ENCODE results near the gene CDC42BPB. TPM values are rescaled to one million over a fixed set of nuclear protein-coding genes. Genes with fewer than 3 reads are reported as not detected.

The CDC42BPB gene
- total RNA-seq, 6 donors from 2014 or later, result 108 to 268 (median 124) TPM

GRCh38 chr14:102905116-102906108 is 151.9 kb downstream of the CDC42BPB start:
- H3K4me1 ChIP-seq, result peaks cover 0 to 11% (median 8%) of the 10 kb centered on the region in 4 donors

GRCh38 chr14:102903889-102904512 is 153.3 kb downstream of the CDC42BPB start:
- Histone ChIP-seq H3K27ac (no peak overlapping the region), H3K4me3 (no peak overlapping the region), H3K4me1 (peaks cover 0 to 14% (median 8%) of the 10 kb centered on the region in 4 donors), H3K27me3 (no peaks in the 10 kb centered on the region), H3K36me3 (peaks cover 4 to 46% (median 31%) of the 10 kb centered on the region in 4 donors), H3K9me3 (no peaks in the 10 kb centered on the region)
- 95% methylated on average over 7 of the region's 7 CpGs for WGBS, 2 donors
- TF ChIP-seq CTCF (IDR thresholded peaks at IDR 0.05) (no peak), POLR2AphosphoS5 (IDR thresholded peaks at IDR 0.05) (no peak), EP300 (IDR thresholded peaks at IDR 0.05) (no peak), POLR2A (IDR thresholded peaks at IDR 0.05) (no peak)
- ATAC-seq (ENCODE audit: low FRiP score in 2 of 2) (no peak), DNase-seq (no peak)

More at GRCh38 chr14:102905116-102906108, 151.9 kb downstream of the CDC42BPB start:
- no peak overlapping the region for H3K4me3 ChIP-seq
- TF ChIP-seq POLR2AphosphoS5 (IDR thresholded peaks at IDR 0.05) (no peak), POLR2A (IDR thresholded peaks at IDR 0.05) (no peak), EP300 (IDR thresholded peaks at IDR 0.05) (no peak), CTCF (IDR thresholded peaks at IDR 0.05) (no peak)
- peak in 1 of 2 donors; percentile 67 for DNase-seq
- WGBS, 2 donors, result 95 to 97% methylated on average over 31 to 38 of the region's 38 CpGs
- ATAC-seq (ENCODE audit: low FRiP score in 2 of 2), result no peak
- H3K27ac ChIP-seq, result no peak overlapping the region
- no peaks in the 10 kb centered on the region for H3K27me3 ChIP-seq
- H3K36me3 ChIP-seq, result peaks cover 4 to 41% (median 31%) of the 10 kb centered on the region in 4 donors
- no peaks in the 10 kb centered on the region for H3K9me3 ChIP-seq

GRCh38 chr14:102903248-102903888 is 154.0 kb downstream of the CDC42BPB start:
- DNase-seq (peak in 1 of 2 donors; percentile 72), ATAC-seq (ENCODE audit: low FRiP score in 2 of 2) (no peak)
- H3K36me3 ChIP-seq, result peaks cover 4 to 48% (median 32%) of the 10 kb centered on the region in 4 donors
- H3K4me1 ChIP-seq, result peaks cover 0 to 14% (median 9%) of the 10 kb centered on the region in 4 donors
- no peak overlapping the region for H3K4me3 ChIP-seq
- no peaks in the 10 kb centered on the region for H3K9me3 ChIP-seq
- H3K27me3 ChIP-seq, result no peaks in the 10 kb centered on the region
- 83 to 87% methylated on average over 29 of the region's 29 CpGs for WGBS, 2 donors
- H3K27ac ChIP-seq, result no peak overlapping the region
- TF ChIP-seq CTCF (IDR thresholded peaks at IDR 0.05) (no peak), POLR2A (IDR thresholded peaks at IDR 0.05) (no peak), POLR2AphosphoS5 (IDR thresholded peaks at IDR 0.05) (no peak), EP300 (IDR thresholded peaks at IDR 0.05) (no peak)

- Histone ChIP-seq H3K9me3 (no peaks in the 10 kb centered on the region), H3K27ac (no peak overlapping the region), H3K36me3 (peaks cover 4 to 53% (median 33%) of the 10 kb centered on the region in 4 donors), H3K4me1 (peaks cover 0 to 16% (median 11%) of the 10 kb centered on the region in 4 donors), H3K4me3 (no peak overlapping the region), H3K27me3 (no peaks in the 10 kb centered on the region)
- TF ChIP-seq EP300 (IDR thresholded peaks at IDR 0.05) (no peak), POLR2A (IDR thresholded peaks at IDR 0.05) (no peak)
- WGBS, 2 donors, result 91 to 92% methylated on average over 12 of the region's 12 CpGs
- DNase-seq, result no peak
- no peak for ATAC-seq (ENCODE audit: low FRiP score in 2 of 2)
Measured at GRCh38 chr14:102902523-102903247, 154.7 kb downstream of the CDC42BPB start.

All from upper lobe of left lung (tissue), 6 donors.